ENCODE measurements around the gene ABR.

DNA sequence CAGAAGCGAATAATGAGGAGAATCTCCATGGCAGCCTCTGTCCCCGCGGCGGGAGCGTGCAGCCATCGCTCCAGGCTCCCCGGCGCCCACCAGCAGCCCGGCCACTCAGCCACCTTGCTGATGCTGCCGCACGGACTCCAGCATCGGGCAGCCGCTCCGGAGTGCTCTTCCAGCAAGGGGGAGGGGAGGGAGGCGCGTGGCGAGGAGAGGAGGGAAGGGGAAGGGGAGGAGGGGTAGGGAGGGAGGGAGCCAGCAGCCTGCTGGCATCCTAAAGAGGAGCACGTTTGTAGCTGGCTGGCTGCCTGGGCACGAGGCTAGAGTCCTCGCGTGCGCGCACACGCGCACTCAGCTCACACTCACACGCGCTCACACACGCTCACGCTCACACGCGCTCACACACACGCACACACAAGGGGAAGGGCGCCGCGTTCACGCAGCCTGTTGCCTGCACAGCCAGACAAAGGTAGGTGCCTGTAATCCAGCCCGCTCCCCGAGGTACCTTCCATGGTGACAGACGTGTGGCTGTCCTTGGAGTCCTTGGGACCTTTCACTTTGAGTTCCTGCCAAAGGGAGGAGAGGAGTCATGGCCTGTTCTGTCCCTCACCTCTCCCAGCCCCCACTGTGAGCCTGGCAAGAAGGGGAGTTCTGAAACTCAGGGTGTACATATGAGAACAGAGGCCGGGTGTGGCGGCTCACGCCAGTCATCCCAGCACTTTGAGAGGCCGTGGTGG lies 100.8 kb downstream of the ABR start:
- TF ChIP-seq, protein P1, sequence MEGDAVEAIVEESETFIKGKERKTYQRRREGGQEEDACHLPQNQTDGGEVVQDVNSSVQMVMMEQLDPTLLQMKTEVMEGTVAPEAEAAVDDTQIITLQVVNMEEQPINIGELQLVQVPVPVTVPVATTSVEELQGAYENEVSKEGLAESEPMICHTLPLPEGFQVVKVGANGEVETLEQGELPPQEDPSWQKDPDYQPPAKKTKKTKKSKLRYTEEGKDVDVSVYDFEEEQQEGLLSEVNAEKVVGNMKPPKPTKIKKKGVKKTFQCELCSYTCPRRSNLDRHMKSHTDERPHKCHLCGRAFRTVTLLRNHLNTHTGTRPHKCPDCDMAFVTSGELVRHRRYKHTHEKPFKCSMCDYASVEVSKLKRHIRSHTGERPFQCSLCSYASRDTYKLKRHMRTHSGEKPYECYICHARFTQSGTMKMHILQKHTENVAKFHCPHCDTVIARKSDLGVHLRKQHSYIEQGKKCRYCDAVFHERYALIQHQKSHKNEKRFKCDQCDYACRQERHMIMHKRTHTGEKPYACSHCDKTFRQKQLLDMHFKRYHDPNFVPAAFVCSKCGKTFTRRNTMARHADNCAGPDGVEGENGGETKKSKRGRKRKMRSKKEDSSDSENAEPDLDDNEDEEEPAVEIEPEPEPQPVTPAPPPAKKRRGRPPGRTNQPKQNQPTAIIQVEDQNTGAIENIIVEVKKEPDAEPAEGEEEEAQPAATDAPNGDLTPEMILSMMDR (IDR thresholded peaks at IDR 0.05), result no peak
- TF ChIP-seq EZH2phosphoT487 (IDR thresholded peaks at IDR 0.05), result no peak
- no peak for TF ChIP-seq EZH2 (IDR thresholded peaks at IDR 0.05)
